ENCODE results near the gene CBLN3.
"Not testable (repeated sequence)": the region's sequence is repeated elsewhere in the genome, so short reads cannot be mapped to it uniquely, and the experiment has no call there.

CBLN3 gene

GRCh38 chr14:24406416-24406815 lies 23.1 kb downstream of the CBLN3 start:
- DNase-seq (ENCODE audit: low read depth in 1 of 2, low spot score in 1 of 2), result no peak

- no peak for DNase-seq (ENCODE audit: low read depth in 1 of 2, low spot score in 1 of 2)
These were observed 24.7 kb downstream of the CBLN3 start for GRCh38 chr14:24404814-24405213.

- no peak for DNase-seq (ENCODE audit: low read depth in 1 of 2, low spot score in 1 of 2)
These were observed 26.0 kb downstream of the CBLN3 start for GRCh38 chr14:24403294-24403998.

- DNase-seq (ENCODE audit: low read depth in 1 of 2, low spot score in 1 of 2), result no peak
These were observed 27.4 kb downstream of the CBLN3 start for GRCh38 chr14:24401810-24402702.

- no peak for DNase-seq (ENCODE audit: low read depth in 1 of 2, low spot score in 1 of 2)
These were observed 29.3 kb downstream of the CBLN3 start for GRCh38 chr14:24399999-24400718.

GRCh38 chr14:24399447-24399822 lies 30.0 kb downstream of the CBLN3 start:
- DNase-seq (ENCODE audit: low read depth in 1 of 2, low spot score in 1 of 2), result no peak

GRCh38 chr14:24398653-24399446 lies 30.6 kb downstream of the CBLN3 start, which contains the start of gene NYNRIN:
NYNRIN (plus strand) TSS chr14:24399003; CDS start chr14:24399247, 244 bp downstream.
- no peak for DNase-seq (ENCODE audit: low read depth in 1 of 2, low spot score in 1 of 2)

GRCh38 chr14:24398293-24398652 lies 31.2 kb downstream of the CBLN3 start:
- no peak for DNase-seq (ENCODE audit: low read depth in 1 of 2, low spot score in 1 of 2)

- DNase-seq (ENCODE audit: low read depth in 1 of 2, low spot score in 1 of 2), result no peak
These were observed 31.7 kb downstream of the CBLN3 start for GRCh38 chr14:24397639-24398292.

- no peak for DNase-seq (ENCODE audit: low read depth in 1 of 2, low spot score in 1 of 2)
These were observed 33.6 kb downstream of the CBLN3 start for GRCh38 chr14:24395609-24396582.

- no peak for DNase-seq (ENCODE audit: low read depth in 1 of 2, low spot score in 1 of 2)
These were observed 35.2 kb downstream of the CBLN3 start for GRCh38 chr14:24394275-24394674.

GRCh38 chr14:24392325-24393091 lies 37.0 kb downstream of the CBLN3 start:
- no peak for DNase-seq (ENCODE audit: low read depth in 1 of 2, low spot score in 1 of 2)

- no peak for DNase-seq (ENCODE audit: low read depth in 1 of 2, low spot score in 1 of 2)
These were observed 38.6 kb downstream of the CBLN3 start for GRCh38 chr14:24390701-24391468.

GRCh38 chr14:24389226-24389848 lies 40.1 kb downstream of the CBLN3 start:
- DNase-seq (ENCODE audit: low read depth in 1 of 2, low spot score in 1 of 2), result no peak

GRCh38 chr14:24388474-24389179 lies 40.8 kb downstream of the CBLN3 start:
- no peak for DNase-seq (ENCODE audit: low read depth in 1 of 2, low spot score in 1 of 2)

- DNase-seq (ENCODE audit: low read depth in 1 of 2, low spot score in 1 of 2), result not testable (repeated sequence)
These were observed 41.9 kb downstream of the CBLN3 start for GRCh38 chr14:24387579-24387978.

GRCh38 chr14:24387009-24387345 lies 42.5 kb downstream of the CBLN3 start:
- DNase-seq (ENCODE audit: low read depth in 1 of 2, low spot score in 1 of 2), result no peak

Measured in activated T-helper 1 cell treated with anti-CD3 and anti-CD28 coated beads, Interleukin-2, amount 50 U/mL, for 16 hours (primary cell).